H1 (cell line): ENCODE measurements around the gene IRF3. TPM values are rescaled to one million over a fixed set of nuclear protein-coding genes. Genes with fewer than 3 reads are reported as not detected.
A peak's percentile ranks its signal among the peaks of the same experiment; 100 is the strongest.

Experiments
- CTCF ChIA-PET: fragments of 300-600 bp; sonication (Branson Sonifier 250); formaldehyde crosslinking; loops from one replicate; lab custom pipeline; 2021; ENCODE audit not compliant: partially characterized antibody; lab: Charles Lee
- POLR2A ChIA-PET: fragments of 300-600 bp; sonication (Branson Sonifier 250); formaldehyde crosslinking; loops from one replicate; lab custom pipeline; 2021; ENCODE audit warnings: inconsistent platforms; ENCODE audit not compliant: partially characterized antibody; lab: Charles Lee
- DNase-seq, 2 experiments: peaks; one replicate each; pipeline versions ENCODE4 v3.0.0 to v3.0.0-alpha.2; 2010 to 2022; ENCODE audit warnings: low spot score in 2 of 2, low read depth in 1 of 2, mixed read lengths in 1 of 2
- FAIRE-seq: peaks from 2 replicates; lab custom pipeline; 2011; peaks lifted over from hg19 to GRCh38; lab: Jason Lieb, UNC
- H2AFZ ChIP-seq: 2 replicates; pipeline ENCODE4 v1.8.1; 2012; ENCODE audit warnings: low read length, inconsistent platforms
- H2AK5ac ChIP-seq: 2 replicates; pipeline ENCODE4 v1.6.1; 2013; ENCODE audit warnings: low read depth, low read length
- H2BK120ac ChIP-seq: replicated peaks from 2 replicates; pipeline ENCODE3; 2013; ENCODE audit warnings: low read depth, low read length, inconsistent platforms
- H2BK12ac ChIP-seq: 2 replicates; pipeline ENCODE4 v1.6.1; 2013; ENCODE audit warnings: low read depth, low read length
- H2BK15ac ChIP-seq: 2 replicates; pipeline ENCODE4 v1.6.1; 2013; ENCODE audit warnings: low read length
- H2BK20ac ChIP-seq: 2 replicates; pipeline ENCODE4 v1.6.1; 2013; ENCODE audit warnings: low read length
- H2BK5ac ChIP-seq: 2 replicates; pipeline ENCODE4 v1.6.1; 2013; ENCODE audit warnings: low read depth, low read length
- H3K14ac ChIP-seq: 2 replicates; pipeline ENCODE4 v1.6.1; 2013; ENCODE audit warnings: inconsistent platforms; ENCODE audit not compliant: insufficient read length
- H3K18ac ChIP-seq: 2 replicates; pipeline ENCODE4 v1.6.1; 2013; ENCODE audit warnings: low read length; ENCODE audit errors: extremely low read depth
- H3K23ac ChIP-seq: 2 replicates; pipeline ENCODE4 v1.6.1; 2013; ENCODE audit warnings: inconsistent platforms; ENCODE audit not compliant: insufficient read length
- H3K23me2 ChIP-seq: 2 replicates; pipeline ENCODE4 v1.6.1; 2013; ENCODE audit warnings: low read depth, low read length
- H3K27ac ChIP-seq: 2 replicates; pipeline ENCODE4 v1.6.1; 2011; ENCODE audit warnings: low read depth, low read length, inconsistent platforms
- H3K27me3 ChIP-seq, 4 experiments: replicated peaks in 1 of 4; 1 replicate in 1 of 4; 2 replicates in 3 of 4; pipeline versions ENCODE4 v1.6.1 to v1.8.1; 2011 to 2013; ENCODE audit warnings: low read length in 3 of 4, mild to moderate bottlenecking in 3 of 4, inconsistent platforms in 2 of 4, mixed read lengths in 2 of 4, moderate library complexity in 1 of 4; ENCODE audit not compliant: control insufficient read depth in 3 of 4, insufficient read depth in 3 of 4; ENCODE audit errors: extremely low read depth in 1 of 4
- H3K36me3 ChIP-seq, 4 experiments: 2 replicates each; pipeline versions ENCODE4 v1.6.1 to v1.8.1; 2011 to 2013; ENCODE audit warnings: mild to moderate bottlenecking in 4 of 4, low read length in 3 of 4, moderate library complexity in 2 of 4, control low read depth in 1 of 4, inconsistent platforms in 1 of 4; ENCODE audit not compliant: insufficient read depth in 4 of 4, control insufficient read depth in 2 of 4
- H3K4ac ChIP-seq: replicated peaks from 2 replicates; pipeline ENCODE3; 2013; ENCODE audit warnings: low read length, low read depth, mixed read lengths, inconsistent platforms; ENCODE audit not compliant: insufficient read length
- H3K4me1 ChIP-seq, 4 experiments: replicated peaks in 1 of 4; 1 replicate in 1 of 4; 2 replicates in 3 of 4; pipeline versions ENCODE4 v1.6.1 to v1.8.1; 2011 to 2013; ENCODE audit warnings: low read length in 3 of 4, inconsistent platforms in 2 of 4, mixed read lengths in 1 of 4; ENCODE audit not compliant: insufficient read depth in 4 of 4, control insufficient read depth in 3 of 4
- H3K4me2 ChIP-seq, 2 experiments: 2 replicates each; pipeline versions ENCODE4 v1.6.1 to v1.8.1; 2011 to 2013; ENCODE audit warnings: low read depth in 2 of 2, low read length in 2 of 2, control low read depth in 1 of 2, inconsistent platforms in 1 of 2, mild to moderate bottlenecking in 1 of 2; ENCODE audit not compliant: insufficient read depth in 1 of 2
- H3K4me3 ChIP-seq, 4 experiments: fragments of 200-600, 300-600 bp in 1 of 4; sonication (generic), shearing (Covaris generic), sonication (Bioruptor Twin) in 1 of 4; 2 replicates each; pipeline versions ENCODE4 v1.5.1 to v1.8.1; 2011 to 2016; ENCODE audit warnings: low read length in 4 of 4, low read depth in 3 of 4, control low read depth in 2 of 4, inconsistent platforms in 2 of 4, mild to moderate bottlenecking in 2 of 4, mixed read lengths in 1 of 4, moderate library complexity in 1 of 4; ENCODE audit not compliant: insufficient read depth in 2 of 4; ENCODE audit errors: extremely low read depth in 1 of 4
- H3K56ac ChIP-seq: replicated peaks from 2 replicates; pipeline ENCODE3; 2013; ENCODE audit warnings: low read depth, mild to moderate bottlenecking, mixed read lengths, low read length, inconsistent platforms; ENCODE audit not compliant: insufficient read length
- H3K79me1 ChIP-seq: 2 replicates; pipeline ENCODE4 v1.6.1; 2013; ENCODE audit warnings: low read depth, low read length, control low read depth
- H3K79me2 ChIP-seq, 2 experiments: 2 replicates each; pipeline versions ENCODE4 v1.6.1 to v1.8.1; 2012 to 2013; ENCODE audit warnings: low read length in 2 of 2, mild to moderate bottlenecking in 2 of 2, inconsistent platforms in 1 of 2; ENCODE audit not compliant: insufficient read depth in 2 of 2, control insufficient read depth in 1 of 2
- H3K9ac ChIP-seq, 4 experiments: replicated peaks in 1 of 4; 1 replicate in 1 of 4; 2 replicates in 3 of 4; pipeline versions ENCODE4 v1.6.1 to v1.8.1; 2011 to 2013; ENCODE audit warnings: low read depth in 3 of 4, low read length in 3 of 4, control low read depth in 2 of 4, mild to moderate bottlenecking in 2 of 4, moderate library complexity in 2 of 4, inconsistent platforms in 1 of 4; ENCODE audit errors: extremely low read depth in 1 of 4
- H3K9me3 ChIP-seq, 2 experiments: 2 replicates each; pipeline versions ENCODE4 v1.6.1 to v1.8.1; 2012 to 2013; ENCODE audit warnings: mild to moderate bottlenecking in 2 of 2, moderate library complexity in 2 of 2, control low read depth in 1 of 2, inconsistent platforms in 1 of 2, low read depth in 1 of 2, low read length in 1 of 2, mixed read lengths in 1 of 2; ENCODE audit not compliant: insufficient read depth in 2 of 2
- H4K20me1 ChIP-seq, 2 experiments: replicated peaks in 1 of 2; 2 replicates each; pipeline versions ENCODE3 to v1.8.1; 2011 to 2013; ENCODE audit warnings: inconsistent platforms in 2 of 2, low read length in 2 of 2, mild to moderate bottlenecking in 1 of 2; ENCODE audit not compliant: insufficient read depth in 2 of 2, control insufficient read depth in 1 of 2
- H4K5ac ChIP-seq: 2 replicates; pipeline ENCODE4 v1.6.1; 2013; ENCODE audit warnings: low read length, low read depth, mixed read lengths, inconsistent platforms; ENCODE audit not compliant: insufficient read length
- H4K8ac ChIP-seq: 2 replicates; pipeline ENCODE4 v1.8.0; 2013; ENCODE audit warnings: mild to moderate bottlenecking, moderate library complexity, low read length, inconsistent platforms; ENCODE audit not compliant: insufficient read depth; ENCODE audit errors: extremely low read depth
- H4K91ac ChIP-seq: replicated peaks from 2 replicates; pipeline ENCODE3; 2013; ENCODE audit warnings: low read length, mixed read lengths, inconsistent platforms; ENCODE audit not compliant: insufficient read length
- BACH1 ChIP-seq: IDR thresholded peaks from 2 replicates; pipeline ENCODE4 v1.6.1; 2012; ENCODE audit warnings: low read length, improper control_type of control experiment
- CEBPB ChIP-seq: IDR thresholded peaks from 2 replicates; pipeline ENCODE4 v1.6.1; 2012; ENCODE audit warnings: low read depth, low read length
- E2F6 ChIP-seq: IDR thresholded peaks from 2 replicates; pipeline ENCODE4 v1.6.1; 2012; ENCODE audit warnings: inconsistent platforms
- EGR1 ChIP-seq: IDR thresholded peaks from 2 replicates; pipeline ENCODE4 v1.6.1; 2011; ENCODE audit warnings: low read depth, low read length, borderline replicate concordance
- KDM5A ChIP-seq: fragments of 200-600 bp; IDR thresholded peaks from 2 replicates; pipeline ENCODE4 v1.7.1; 2012; ENCODE audit warnings: mild to moderate bottlenecking, low read length, inconsistent platforms, mixed read lengths
- POLR2A ChIP-seq, 2 experiments: IDR thresholded peaks; 1 replicate in 1 of 2; 2 replicates in 1 of 2; pipeline ENCODE4 v1.6.1; 2011; ENCODE audit warnings: low read depth in 2 of 2, low read length in 2 of 2, mild to moderate bottlenecking in 2 of 2; ENCODE audit errors: control extremely low read depth in 1 of 2
- RXRA ChIP-seq: IDR thresholded peaks from 2 replicates; pipeline ENCODE4 v1.6.1; 2011; ENCODE audit warnings: low read depth, mild to moderate bottlenecking, low read length, moderate library complexity; ENCODE audit not compliant: insufficient read depth
- SIRT6 ChIP-seq: IDR thresholded peaks from one replicate; pipeline ENCODE4 v1.7.1; 2012; ENCODE audit warnings: low read length, inconsistent platforms
- SP1 ChIP-seq: IDR thresholded peaks from 2 replicates; pipeline ENCODE4 v1.6.1; 2011; ENCODE audit warnings: low read depth, low read length
- SP2 ChIP-seq: IDR thresholded peaks from 2 replicates; pipeline ENCODE4 v1.6.1; 2012; ENCODE audit warnings: mild to moderate bottlenecking, low read length, inconsistent platforms
- TAF7 ChIP-seq: optimal IDR thresholded peaks from 2 replicates; pipeline ENCODE3; 2011; ENCODE audit warnings: low read depth, mild to moderate bottlenecking, inconsistent platforms, low read length, moderate library complexity, borderline replicate concordance
- YY1 ChIP-seq: IDR thresholded peaks from 2 replicates; pipeline ENCODE4 v1.6.1; 2011; ENCODE audit warnings: low read depth, mild to moderate bottlenecking, low read length
- ZNF274 ChIP-seq: IDR thresholded peaks from 2 replicates; pipeline ENCODE4 v1.7.0; 2012; ENCODE audit warnings: low read length, borderline replicate concordance; ENCODE audit errors: extremely low read depth
- WGBS, 2 experiments: shearing (Covaris generic) in 1 of 2; methylation state at CpG; one replicate each; pipeline versions ENCODE4 v1.1.6 to v1.1.7; 2013 to 2015; ENCODE audit warnings: low lambda C conversion rate in 2 of 2, mixed read lengths in 2 of 2, inconsistent platforms in 1 of 2, low coverage in 1 of 2, missing lambda C conversion rate in 1 of 2; ENCODE audit not compliant: insufficient replicate concordance in 2 of 2, insufficient coverage in 1 of 2, insufficient read length in 1 of 2; ENCODE audit errors: extremely low coverage in 1 of 2, missing lambda C conversion rate in 1 of 2; 5-methylcytosine and 5-hydroxymethylcytosine counted together
- polyA plus RNA-seq, 7 experiments: library from polyadenylated mRNA; depleted of rRNA in 3 of 7; stranded (reverse) in 5 of 7; unstranded in 2 of 7; fragments of >200 nt in 5 of 7; fragments of 200-250 nt in 2 of 7; gene quantifications; 1 replicate in 5 of 7; 2 replicates in 1 of 7; 4 replicates in 1 of 7; pipeline versions ENCODE4 v1.2.1 to v1.2.3, GENCODE V29; 2011 to 2013; ENCODE audit warnings: missing spikeins in 2 of 7, mixed read lengths in 2 of 7
- total RNA-seq: library from RNA; stranded (reverse); fragmentation: NEBNext Ultra II Directional; extraction: Animal tissue kit (Norgen Biotek cat#: 25700); gene quantifications from 2 replicates; pipeline ENCODE4 v1.2.1, GENCODE V29; 2021

The IRF3 gene
- total and polyA plus RNA-seq, 2 of the 8 experiments (the other 6 are each of a cell fraction or from before 2014, with no cell fraction given) = 103 to 114 TPM

- Histone ChIP-seq H4K20me1 (peaks cover under 1 to 21% of the 10 kb centered on the region in 2 experiments), H2BK120ac (peak within 1 kb of the TSS; percentile 10), H3K4me3 (peak within 1 kb of the TSS; percentile 88 to 94 (median 92)), H2BK12ac (0 out of 2 replicates have a peak within 1 kb of the TSS, but pooled peaks have one; percentile 60), H3K23ac (no peak within 1 kb of the TSS), H3K14ac (no peak within 1 kb of the TSS), H3K4me2 (peak within 1 kb of the TSS; percentile 93 to 99), H2AK5ac (no peak within 1 kb of the TSS; the same call in 1 of the 2 replicates), H4K8ac (no peak within 1 kb of the TSS), H3K18ac (peak within 1 kb of the TSS; percentile 91), H2AFZ (peak within 1 kb of the TSS; percentile 28; the same call in 1 of the 2 replicates), H3K79me1 (peaks cover 6% of the 10 kb centered on the region; the same call in 1 of the 2 replicates), H3K9me3 (no peaks in the 10 kb centered on the region), H4K5ac (peak within 1 kb of the TSS; percentile 88), H3K27ac (peak within 1 kb of the TSS; percentile 57; the same call in 1 of the 2 replicates), H2BK20ac (no peak within 1 kb of the TSS), H3K23me2 (peaks cover 20% of the 10 kb centered on the region), H3K4ac (peak within 1 kb of the TSS; percentile 97), H2BK5ac (peak within 1 kb of the TSS; percentile 84), H4K91ac (peak within 1 kb of the TSS; percentile 94), H3K4me1 (peaks cover 0 to 25% (median 13%) of the 10 kb centered on the region in 4 experiments; a peak in 6 of 7 replicates), H3K79me2 (peaks cover 0 to 9% of the 10 kb centered on the region in 2 experiments; a peak in 1 of 4 replicates), H3K9ac (peak within 1 kb of the TSS; percentile 52 to 91 (median 84)), H3K36me3 (peaks cover 5 to 25% (median 12%) of the 10 kb centered on the region in 4 experiments; a peak in 6 of 8 replicates), H3K27me3 (no peaks in the 10 kb centered on the region), H2BK15ac (peak within 1 kb of the TSS; percentile 92; the same call in 1 of the 2 replicates), H3K56ac (peak within 1 kb of the TSS; percentile 63)
- FAIRE-seq (peak; percentile 92), DNase-seq (peak; percentile 73 to 94)
- ChIA-PET CTCF (interaction anchor here (0.6 to 3.4 kb wide), 10 partner anchors 8 to 126 kb away, joined by 3 to 11 read pairs (median 4); no protein-coding TSS in a partner anchor), POLR2A (interaction anchor here (0.6 to 12.2 kb wide), 30 partner anchors 9 to 495 kb away, joined by 3 to 168 read pairs (median 4); partner anchors contain the start of genes AKT1S1, AP2A1, BCL2L12 and FUZ)
- 4% methylated on average over 38 of the region's 38 CpGs; no CpG with 5 or more reads in 1 of the 2 experiments for WGBS, 2 experiments
- TF ChIP-seq SP1 = peak; percentile 58
- TF ChIP-seq ZNF274 = no peak
- peak; percentile 98 for TF ChIP-seq TAF7
- no peak for TF ChIP-seq SP2
- no peak for TF ChIP-seq E2F6
- TF ChIP-seq SIRT6 = no peak
- no peak for TF ChIP-seq CEBPB
- no peak for TF ChIP-seq EGR1
- TF ChIP-seq POLR2A (IDR thresholded peaks at IDR 0.05; ENCODE audit: control extremely low read depth in 1 of 2, low read depth in 2 of 2, low read length in 2 of 2) = peak; percentile 81; a peak in 2 of 3 replicates
- TF ChIP-seq KDM5A = no peak
- no peak for TF ChIP-seq YY1
- TF ChIP-seq RXRA = no peak
- TF ChIP-seq BACH1 = no peak
Measured at GRCh38 chr19:49690656-49691242, 25.1 kb upstream of the IRF3 start, which contains the start of gene CPT1C. Gene CPT1C (plus strand): TSS chr19:49691116. CDS start chr19:49692253, 1,137 bp downstream.
